Amniotic stem cell (primary cell): Measurements from ENCODE around the gene ETV6.

ENCODE experiments used
- DNase-seq: peaks from one replicate; lab custom pipeline; 2025; lab: John Stamatoyannopoulos, UW

Gene ETV6

DNA sequence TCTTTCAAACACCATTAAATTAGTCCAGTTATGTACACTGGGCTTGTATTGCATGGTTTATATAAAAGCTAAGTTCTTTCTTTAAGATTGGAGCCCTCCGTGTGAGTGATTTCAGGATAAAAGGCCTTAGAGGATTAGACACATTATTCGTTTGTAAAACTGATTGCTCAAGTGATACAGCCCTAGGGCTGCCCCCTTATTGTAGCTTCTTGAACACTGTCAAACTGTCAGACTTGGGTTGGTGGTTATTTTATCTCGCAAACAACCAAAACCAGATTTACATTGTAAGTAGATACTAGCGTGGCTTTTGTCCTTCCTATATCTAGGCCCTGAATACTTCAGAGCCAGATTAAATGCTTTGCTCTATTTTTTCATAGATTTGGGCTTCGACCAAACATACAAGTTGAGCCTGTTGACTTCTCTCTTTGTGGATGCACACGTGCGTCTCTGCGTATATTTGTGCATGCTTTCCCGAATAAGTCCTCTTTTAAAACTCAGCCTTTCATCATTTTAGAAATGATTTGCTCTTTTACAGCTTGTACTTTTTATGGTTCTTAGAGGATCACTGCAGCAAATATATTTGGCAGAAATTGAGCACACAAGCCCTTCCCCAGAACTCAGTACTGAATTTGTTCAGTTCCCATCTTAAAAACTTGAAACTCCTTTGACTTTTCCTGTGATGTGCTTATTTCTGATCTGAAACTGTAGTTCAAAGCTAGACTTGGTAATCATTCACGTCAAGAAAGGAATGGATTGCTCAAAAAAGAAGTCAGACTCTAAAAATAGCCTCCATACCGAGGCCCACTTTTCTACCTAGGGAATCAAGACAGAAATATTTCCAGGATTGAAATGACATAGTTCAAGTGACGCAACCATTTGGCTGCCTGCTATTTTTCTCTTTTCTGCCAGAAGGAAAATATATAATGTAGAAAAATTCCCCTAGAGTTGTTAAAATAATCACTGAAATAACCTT lies 129.5 kb downstream of the ETV6 start:
- DNase-seq = no peak

GRCh38 chr12:11780521-11781101 lies 131.1 kb downstream of the ETV6 start:
- DNase-seq = no peak

DNA sequence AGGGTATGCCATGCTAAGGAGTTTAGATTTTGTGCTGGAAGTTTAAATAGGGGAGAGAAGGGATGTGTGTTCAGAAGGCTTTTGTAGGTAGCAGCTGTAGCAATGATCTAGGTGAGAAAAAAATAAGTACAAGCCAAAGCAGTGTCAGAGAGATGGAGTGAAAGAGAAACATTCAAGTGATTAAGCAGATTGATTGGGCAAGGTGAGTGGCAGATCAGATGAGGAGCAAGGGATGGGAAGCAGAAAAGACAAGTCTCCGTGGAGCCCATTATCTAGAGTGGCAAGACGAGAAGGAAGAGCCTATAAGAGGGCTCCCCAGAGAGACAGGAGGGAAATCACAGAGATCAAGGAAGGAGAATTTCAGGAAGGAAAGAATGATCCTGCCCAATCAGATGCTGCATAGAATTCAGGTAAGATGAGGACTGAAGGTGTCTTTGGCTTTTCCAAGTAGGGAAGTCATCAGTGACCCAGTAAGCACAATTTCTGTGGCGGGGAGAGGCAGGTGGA lies 133.5 kb downstream of the ETV6 start:
- no peak for DNase-seq

- DNase-seq = no peak
Observed at GRCh38 chr12:11785712-11786111, 136.2 kb downstream of the ETV6 start.

- no peak for DNase-seq
Observed at GRCh38 chr12:11786638-11787365, 137.3 kb downstream of the ETV6 start.

- no peak for DNase-seq
Observed at GRCh38 chr12:11787437-11787836, 138.0 kb downstream of the ETV6 start.

DNA sequence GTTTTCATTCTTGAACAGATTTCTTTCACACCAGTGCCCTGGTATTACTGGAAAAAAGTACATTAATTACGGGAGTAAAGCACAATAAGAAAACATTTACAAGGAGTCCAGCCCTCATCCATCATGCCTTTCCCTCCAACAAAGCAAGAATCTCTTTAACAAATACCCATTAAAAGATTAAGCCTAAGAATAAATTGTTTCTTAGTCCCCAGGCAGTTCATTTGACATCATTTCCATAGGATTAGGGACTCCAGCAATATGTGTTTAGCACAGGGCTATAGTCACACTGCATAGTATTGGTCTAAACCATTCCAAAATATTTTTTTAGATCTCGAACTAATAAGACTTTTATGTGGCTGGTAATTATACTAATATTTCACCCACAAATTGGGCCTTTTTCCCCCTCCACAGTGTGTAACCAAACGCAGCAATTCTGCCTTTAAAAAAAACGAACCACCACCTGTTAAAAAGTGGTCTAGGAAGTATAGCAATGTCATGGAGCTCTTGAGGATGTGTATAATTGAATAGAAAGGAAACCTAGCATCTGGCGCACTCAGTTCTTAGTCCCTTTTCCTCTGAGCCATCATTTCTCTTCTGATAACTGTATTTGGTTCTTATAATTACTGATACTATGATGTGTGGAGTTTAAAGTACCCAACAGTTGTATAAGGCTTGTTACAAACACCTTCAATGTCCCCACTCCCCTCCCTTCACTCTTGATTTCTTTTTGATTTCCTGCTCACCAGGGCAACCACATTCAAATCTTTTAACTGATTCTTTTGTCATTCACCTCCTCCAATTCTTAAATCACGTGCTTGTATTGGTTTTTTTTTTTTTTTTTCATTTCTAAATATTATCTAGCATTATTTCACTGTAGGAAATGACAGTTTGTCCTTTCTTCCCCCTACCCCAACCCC lies 138.7 kb downstream of the ETV6 start:
- no peak for DNase-seq

DNA sequence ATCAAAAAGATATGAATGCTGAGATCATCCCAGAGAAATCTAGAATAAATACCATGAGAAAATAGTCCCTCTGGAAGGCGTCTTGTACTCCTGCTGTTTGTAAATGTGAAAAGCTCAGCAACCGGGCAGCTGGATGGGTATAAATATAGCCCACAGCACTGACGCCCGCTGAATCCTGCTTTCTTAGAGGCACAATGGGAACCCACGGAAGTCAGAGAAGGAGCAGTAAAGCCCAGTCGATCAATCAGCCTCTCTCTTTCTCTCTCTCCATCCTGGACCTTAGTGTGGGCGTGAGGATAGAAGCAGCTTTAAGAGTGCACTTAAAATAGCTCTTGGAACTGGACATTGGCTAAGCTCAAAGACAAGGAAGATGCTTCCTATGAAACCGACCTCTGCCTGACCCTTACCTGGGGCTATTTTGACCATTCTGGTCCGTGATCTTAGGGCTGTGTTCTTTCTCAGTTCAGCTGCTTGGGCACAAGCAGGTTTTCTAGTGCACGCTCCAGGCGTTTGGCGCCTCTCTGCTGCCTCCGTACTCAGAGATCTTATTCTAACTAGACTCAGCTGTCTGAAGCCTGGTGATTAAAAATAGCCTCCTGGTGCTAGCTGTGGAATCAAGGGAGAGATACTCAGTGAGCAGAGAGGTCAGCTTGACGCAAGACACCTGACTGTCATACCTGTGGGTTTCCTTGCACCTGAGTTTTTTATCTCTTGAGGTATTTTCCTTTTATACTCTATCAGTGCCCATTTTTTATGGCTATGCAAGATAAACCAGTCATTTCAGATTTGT lies 144.6 kb downstream of the ETV6 start:
- no peak for DNase-seq

DNA sequence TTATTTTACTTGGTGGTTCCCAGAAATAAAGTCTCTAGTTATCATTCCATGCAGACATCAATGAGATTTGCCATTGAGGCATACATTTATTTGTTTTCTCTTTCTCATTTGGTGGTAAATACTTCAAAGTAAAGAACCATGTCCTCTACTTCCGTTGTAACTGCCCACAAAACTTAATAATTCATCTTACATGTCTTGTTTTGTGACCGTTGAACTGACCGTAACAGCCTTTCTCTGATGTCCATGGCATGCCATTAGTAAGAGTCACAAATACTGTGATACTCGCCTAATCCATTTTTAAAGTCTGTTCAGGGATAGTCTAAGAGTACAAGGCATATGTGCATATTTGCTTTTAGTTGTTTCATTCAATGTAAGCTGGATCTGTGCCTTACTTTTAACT lies 145.3 kb downstream of the ETV6 start:
- DNase-seq = no peak

DNA sequence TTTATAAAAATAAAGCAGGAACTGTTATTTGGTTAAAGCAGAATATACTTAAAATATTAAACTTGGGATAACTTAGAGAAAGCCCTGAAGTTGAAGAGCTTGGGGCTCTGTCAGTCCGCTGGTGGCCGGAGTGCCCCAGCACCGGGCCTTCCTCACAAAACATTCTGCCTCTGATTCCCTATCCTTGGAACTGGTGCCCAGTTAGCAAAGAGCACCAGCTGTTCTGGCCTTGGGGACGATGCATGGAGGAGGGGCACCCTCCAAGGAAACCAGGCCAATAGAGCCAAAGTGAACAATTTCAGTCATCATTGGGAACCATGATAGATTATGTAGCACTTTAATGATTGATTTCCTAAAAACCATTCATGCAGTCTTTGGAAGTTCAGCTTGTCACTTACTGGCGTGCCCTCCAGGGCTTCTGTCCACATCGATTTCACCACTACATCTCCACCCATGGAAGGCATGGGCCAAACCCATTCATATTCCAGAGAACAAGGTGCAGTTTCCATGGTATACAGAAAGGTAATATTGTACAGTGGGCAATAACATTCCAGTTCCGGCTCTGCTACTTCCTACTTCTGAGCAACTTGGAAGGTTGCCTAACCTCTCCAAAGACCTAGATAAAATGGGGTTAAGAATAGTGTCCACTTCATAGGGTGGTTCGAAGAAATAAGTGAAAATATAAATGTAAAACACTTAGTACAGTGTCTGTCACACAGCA lies 145.9 kb downstream of the ETV6 start:
- no peak for DNase-seq

DNA sequence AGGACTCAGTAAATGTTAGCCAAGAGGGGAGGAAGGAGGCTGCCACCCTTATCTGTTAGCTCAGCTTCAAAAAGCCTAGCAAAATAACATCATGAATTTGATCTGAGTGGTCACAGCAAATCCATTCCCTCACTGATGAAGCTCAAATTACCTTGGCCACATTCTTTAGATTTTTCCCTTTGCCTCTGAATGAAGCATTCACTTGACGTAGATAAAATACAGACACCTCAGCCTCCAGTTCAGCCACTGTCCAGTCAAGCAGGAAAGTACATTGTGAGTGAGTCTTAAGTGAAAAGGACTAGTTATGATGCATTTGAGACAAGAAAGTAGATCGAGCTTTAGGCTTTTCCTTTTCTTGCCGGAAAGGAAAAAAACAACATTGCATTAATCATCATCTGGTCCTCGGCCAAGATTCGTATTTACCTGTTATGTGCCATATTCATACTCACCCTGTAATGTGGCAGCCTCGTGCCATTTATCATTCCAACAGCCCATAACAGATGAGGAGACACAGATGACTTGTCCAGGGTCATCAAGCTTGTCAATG lies 146.5 kb downstream of the ETV6 start:
- no peak for DNase-seq

- peak; percentile 56 for DNase-seq
Observed at GRCh38 chr12:11797317-11797913, 147.9 kb downstream of the ETV6 start.

GRCh38 chr12:11798006-11798708 lies 148.7 kb downstream of the ETV6 start:
- DNase-seq = no peak

GRCh38 chr12:11798856-11799501 lies 149.5 kb downstream of the ETV6 start:
- DNase-seq = no peak

DNA sequence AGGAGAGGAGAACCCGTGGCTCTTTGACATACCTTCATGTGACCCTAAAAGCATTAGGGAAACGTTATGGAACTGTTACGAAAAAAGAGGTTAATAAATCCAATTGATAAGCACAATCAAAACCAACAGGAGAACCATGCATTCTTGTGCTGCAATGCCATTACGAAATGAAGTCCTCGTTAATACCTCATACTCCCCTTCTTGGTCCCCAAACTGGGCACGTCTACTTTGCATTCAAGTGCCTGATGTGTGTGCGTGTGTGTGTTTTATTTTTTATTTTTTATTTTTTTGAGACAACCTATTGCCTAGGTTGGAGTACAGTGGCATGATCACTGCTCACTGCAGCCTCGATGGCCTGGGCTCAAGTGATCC lies 150.0 kb downstream of the ETV6 start:
- no peak for DNase-seq

GRCh38 chr12:11801643-11802042 lies 152.2 kb downstream of the ETV6 start:
- DNase-seq = no peak

- DNase-seq = no peak
Observed at GRCh38 chr12:11804130-11804529, 154.7 kb downstream of the ETV6 start.

DNA sequence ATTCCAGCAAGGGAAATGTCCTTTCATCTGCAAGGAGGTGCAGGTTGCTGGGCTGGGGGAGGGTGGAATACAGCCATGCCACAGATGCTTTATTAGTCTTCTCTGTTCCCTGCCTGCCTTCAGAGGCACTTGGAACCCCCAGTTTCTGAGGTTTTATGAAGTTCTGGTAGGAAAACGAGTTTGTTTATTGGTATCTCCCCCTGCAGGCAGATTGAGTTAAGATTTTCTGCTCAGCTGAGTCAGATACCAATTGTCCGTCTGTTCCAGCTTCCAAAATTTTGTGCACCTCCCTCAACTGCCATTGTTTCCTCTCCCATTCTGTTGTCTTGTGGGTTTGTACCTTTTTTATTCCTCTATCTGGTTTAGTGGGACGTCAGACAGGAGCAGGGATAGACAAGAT lies 155.6 kb downstream of the ETV6 start:
- no peak for DNase-seq
